PC-9 (cell line): Measurements from ENCODE around the gene KCNH2.

Experiments used
- CTCF ChIP-seq: fragments of 200-600 bp; sonication (generic); conservative IDR thresholded peaks from 2 replicates; pipeline ENCODE4 v1.6.1; 2017; ENCODE audit warnings: mixed run types, antibody characterized with exemption, mild to moderate bottlenecking, moderate library complexity
- EZH2 ChIP-seq: fragments of 200-600 bp; sonication (generic); IDR thresholded peaks from 2 replicates; pipeline ENCODE4 v1.8.0; 2017; ENCODE audit warnings: antibody characterized with exemption, low read depth

- TF ChIP-seq CTCF (no peak), EZH2 (no peak)
These were observed 75.8 kb downstream of the KCNH2 start for GRCh38 chr7:150902078-150903033.
